Epithelial cell of esophagus (primary cell): ENCODE data around the gene CLDN16.

Experiments
- DNase-seq: peaks from one replicate; pipeline ENCODE4 v3.0.0; 2010; ENCODE audit warnings: low read depth
- H3K4me3 ChIP-seq: 2 replicates; pipeline ENCODE4 v1.5.1; 2011; ENCODE audit warnings: mild to moderate bottlenecking, low read length, control low read depth
- CTCF ChIP-seq: IDR thresholded peaks from 2 replicates; pipeline ENCODE4 v1.5.1; 2011; ENCODE audit warnings: low read depth, mild to moderate bottlenecking, low read length, control low read depth, inconsistent platforms; ENCODE audit not compliant: insufficient read depth; ENCODE audit errors: missing control alignments

The CLDN16 gene

GRCh38 chr3:190404715-190405114, 16.8 kb downstream of the CLDN16 start:
- TF ChIP-seq CTCF, result no peak
- H3K4me3 ChIP-seq, result no peak overlapping the region
- DNase-seq, result peak; percentile 36

- DNase-seq, result no peak
- H3K4me3 ChIP-seq, result no peak overlapping the region
- TF ChIP-seq CTCF, result no peak
Measured at GRCh38 chr3:190414297-190414696, 26.3 kb downstream of the CLDN16 start.

GRCh38 chr3:190424108-190424477, 36.1 kb downstream of the CLDN16 start:
- no peak for DNase-seq
- TF ChIP-seq CTCF, result no peak

GRCh38 chr3:190424478-190425439, 36.8 kb downstream of the CLDN16 start:
- peak; percentile 76 for DNase-seq
- H3K4me3 ChIP-seq, result no peak overlapping the region
- TF ChIP-seq CTCF, result peak; percentile 71

More at GRCh38 chr3:190424108-190424477, 36.1 kb downstream of the CLDN16 start:
- H3K4me3 ChIP-seq, result no peak overlapping the region

- H3K4me3 ChIP-seq, result no peak overlapping the region
- no peak for DNase-seq
- TF ChIP-seq CTCF, result no peak
Measured at GRCh38 chr3:190425833-190426232, 37.9 kb downstream of the CLDN16 start.

- TF ChIP-seq CTCF, result no peak
- no peak overlapping the region for H3K4me3 ChIP-seq
- peak; percentile 25 for DNase-seq
Measured at GRCh38 chr3:190426806-190427507, 39.0 kb downstream of the CLDN16 start.
